GM12878 (cell line): ENCODE measurements around the gene SOX18. TPM values are rescaled to one million over a fixed set of nuclear protein-coding genes. Genes with fewer than 3 reads are reported as not detected.

Experiments used
- ATAC-seq: fragments of 200-7000 bp; cut with Tn5 transposase; 3 replicates; pipeline ENCODE4 v1.9.1; 2020; ENCODE audit warnings: mild to moderate bottlenecking, moderate library complexity
- BruUV-seq: library from RNA; stranded (reverse); fragments of 400-500 nt; replicated peaks from 2 replicates; lab custom pipeline; 2021; lab: Mats Ljungman, UMichigan
- CTCF ChIA-PET: fragments of 300-600 bp; sonication (Branson Sonifier 250); formaldehyde crosslinking; extraction: SDS; loops from one replicate; lab custom pipeline; 2021; ENCODE audit warnings: inconsistent platforms; lab: Yijun Ruan, JAX
- POLR2A ChIA-PET: fragments of 350-600 bp; formaldehyde crosslinking; extraction: SDS; loops from one replicate; lab custom pipeline; 2021; ENCODE audit warnings: inconsistent platforms; lab: Charles Lee
- RAD21 ChIA-PET: fragments of 300-600 bp; sonication (Branson Sonifier 250); formaldehyde crosslinking; loops from one replicate; lab custom pipeline; 2023; ENCODE audit warnings: antibody characterized with exemption; ENCODE audit not compliant: unreplicated experiment; lab: Charles Lee
- SMC1A ChIA-PET: fragments of 300-600 bp; sonication (Branson Sonifier 250); formaldehyde crosslinking; loops from one replicate; lab custom pipeline; 2023; ENCODE audit not compliant: unreplicated experiment, uncharacterized antibody; lab: Charles Lee
- DNase-seq: peaks from one replicate; pipeline ENCODE4 v3.0.0-alpha.2; 2011; ENCODE audit warnings: low read depth, low spot score
- FAIRE-seq: peaks from 3 replicates; lab custom pipeline; 2011; peaks lifted over from hg19 to GRCh38; lab: Jason Lieb, UNC
- H2AFZ ChIP-seq: 2 replicates; pipeline ENCODE4 v1.6.0; 2011; ENCODE audit warnings: low read depth, low read length, control low read depth; ENCODE audit not compliant: control insufficient read depth
- H3K27ac ChIP-seq: 2 replicates; pipeline ENCODE4 v1.5.1; 2011; ENCODE audit warnings: control low read depth; ENCODE audit not compliant: control insufficient read depth, insufficient read depth
- H3K27me3 ChIP-seq, 2 experiments: replicated peaks in 1 of 2; 2 replicates each; pipeline versions ENCODE4 v1.6.0 to v1.6.1; 2011; ENCODE audit warnings: low read length in 1 of 2; ENCODE audit not compliant: control insufficient read depth in 2 of 2, insufficient read depth in 2 of 2
- H3K36me3 ChIP-seq, 2 experiments: 2 replicates each; pipeline ENCODE4 v1.5.1; 2011; ENCODE audit warnings: low read length in 1 of 2; ENCODE audit not compliant: control insufficient read depth in 2 of 2, insufficient read depth in 2 of 2
- H3K4me1 ChIP-seq: 2 replicates; pipeline ENCODE4 v1.6.1; 2011; ENCODE audit warnings: mild to moderate bottlenecking, low read length, moderate library complexity, mixed read lengths; ENCODE audit not compliant: control insufficient read depth, insufficient read depth
- H3K4me2 ChIP-seq: 2 replicates; pipeline ENCODE4 v1.6.0; 2011; ENCODE audit warnings: control low read depth; ENCODE audit not compliant: control insufficient read depth, insufficient read depth
- H3K4me3 ChIP-seq: fragments of 200-600 bp; sonication (generic); 2 replicates; pipeline ENCODE4 v1.5.1; 2016
- H3K79me2 ChIP-seq: 2 replicates; pipeline ENCODE4 v1.6.0; 2011; ENCODE audit warnings: low read length; ENCODE audit not compliant: control insufficient read depth, insufficient read depth
- H3K9ac ChIP-seq: 2 replicates; pipeline ENCODE4 v1.8.0; 2011; ENCODE audit warnings: low read length, control low read depth, mixed read lengths; ENCODE audit not compliant: control insufficient read depth, insufficient read depth
- H3K9me3 ChIP-seq: replicated peaks from 3 replicates; pipeline ENCODE4 v1.5.1; 2011; ENCODE audit warnings: mild to moderate bottlenecking, low read length; ENCODE audit not compliant: control insufficient read depth, insufficient read depth
- H4K20me1 ChIP-seq: 2 replicates; pipeline ENCODE4 v1.6.0; 2011; ENCODE audit not compliant: control insufficient read depth, insufficient read depth
- ATF7 ChIP-seq: fragments of 450-650 bp; IDR thresholded peaks from 2 replicates; pipeline ENCODE4 v1.6.1; 2016; ENCODE audit warnings: low read depth, mild to moderate bottlenecking
- CBFB ChIP-seq: IDR thresholded peaks from 2 replicates; pipeline ENCODE4 v1.6.1; 2016; ENCODE audit warnings: antibody characterized with exemption, low read depth
- CREB1 ChIP-seq: IDR thresholded peaks from 2 replicates; pipeline ENCODE4 v1.6.1; 2012; ENCODE audit warnings: low read depth, mild to moderate bottlenecking, inconsistent platforms
- EED ChIP-seq: sonication (generic); IDR thresholded peaks from 2 replicates; pipeline ENCODE4 v1.6.1; 2016; ENCODE audit warnings: antibody characterized with exemption, low read depth
- IKZF1 ChIP-seq: fragments of 450-650 bp; conservative IDR thresholded peaks from 2 replicates; pipeline ENCODE4 v1.6.1; 2017; ENCODE audit warnings: antibody characterized with exemption, mild to moderate bottlenecking
- IKZF2 ChIP-seq, 2 experiments: fragments of 450-650 bp; IDR thresholded peaks; 2 replicates each; pipeline ENCODE4 v1.6.1; 2017; ENCODE audit warnings: mild to moderate bottlenecking in 2 of 2, moderate library complexity in 2 of 2
- KDM1A ChIP-seq: fragments of 200-600 bp; sonication (generic); IDR thresholded peaks from 2 replicates; pipeline ENCODE4 v1.6.1; 2016; ENCODE audit warnings: borderline replicate concordance
- MTA3 ChIP-seq: IDR thresholded peaks from 2 replicates; pipeline ENCODE4 v1.6.1; 2012; ENCODE audit warnings: low read length, inconsistent platforms, borderline replicate concordance
- MXI1 ChIP-seq: fragments of 150-350 bp; IDR thresholded peaks from 2 replicates; pipeline ENCODE4 v1.6.1; 2011; ENCODE audit warnings: low read depth, mild to moderate bottlenecking, inconsistent platforms, low read length, improper control_type of control experiment
- MYB ChIP-seq: fragments of 150-350 bp; IDR thresholded peaks from 2 replicates; pipeline ENCODE4 v1.6.1; 2014; ENCODE audit warnings: mild to moderate bottlenecking, low read depth, low read length, borderline replicate concordance
- NBN ChIP-seq: fragments of 450-650 bp; IDR thresholded peaks from 2 replicates; pipeline ENCODE4 v1.6.1; 2016
- NFYB ChIP-seq: IDR thresholded peaks from 2 replicates; pipeline ENCODE4 v1.6.1; 2011; ENCODE audit warnings: low read depth, mild to moderate bottlenecking, low read length, improper control_type of control experiment, moderate library complexity; ENCODE audit not compliant: insufficient read depth
- NR2C1 ChIP-seq: fragments of 450-650 bp; IDR thresholded peaks from 2 replicates; pipeline ENCODE4 v1.6.1; 2017; ENCODE audit warnings: antibody characterized with exemption, mild to moderate bottlenecking, moderate library complexity
- PKNOX1 ChIP-seq: fragments of 450-650 bp; IDR thresholded peaks from 2 replicates; pipeline ENCODE4 v1.6.1; 2016; ENCODE audit warnings: mild to moderate bottlenecking
- RUNX3 ChIP-seq: IDR thresholded peaks from 2 replicates; pipeline ENCODE4 v1.6.1; 2012; ENCODE audit warnings: low read length, inconsistent platforms
- SIX5 ChIP-seq: IDR thresholded peaks from 2 replicates; pipeline ENCODE4 v1.6.1; 2011; ENCODE audit warnings: mild to moderate bottlenecking, low read depth, low read length, moderate library complexity; ENCODE audit not compliant: severe bottlenecking
- STAT1 ChIP-seq: fragments of 450-650 bp; conservative IDR thresholded peaks from 2 replicates; pipeline ENCODE4 v1.6.1; 2014; ENCODE audit warnings: antibody characterized with exemption, mild to moderate bottlenecking
- TCF12 ChIP-seq: IDR thresholded peaks from 2 replicates; pipeline ENCODE4 v1.6.1; 2011; ENCODE audit warnings: low read depth, mild to moderate bottlenecking, low read length
- WGBS: methylation state at CpG from one replicate; pipeline ENCODE4 v1.1.6; 2016; ENCODE audit warnings: low lambda C conversion rate; ENCODE audit not compliant: insufficient replicate concordance, insufficient coverage; ENCODE audit errors: missing lambda C conversion rate; 5-methylcytosine and 5-hydroxymethylcytosine counted together
- in situ Hi-C: fragments of 300-500 bp; cut with MboI; formaldehyde crosslinking; loops from 9 replicates; pipeline ENCODE4 v1.14.3; 2018; ENCODE audit warnings: mixed read lengths
- intact Hi-C: fragments of 100-400 bp; cut with micrococcal nuclease; formaldehyde crosslinking; loops from one replicate; pipeline ENCODE4 v1.14.2; 2022; ENCODE audit not compliant: unreplicated experiment
- polyA plus RNA-seq, 11 experiments: library from polyadenylated mRNA; depleted of rRNA in 4 of 11; unstranded in 6 of 11; stranded (reverse) in 5 of 11; fragments of >200 nt; fragmentation: Nextera tagmentation in 4 of 11; fragmentation: Illumina TruSeq in 1 of 11; extraction: Ambion mirVana in 4 of 11; extraction: Trizol in 1 of 11; gene quantifications; 1 replicate in 1 of 11; 2 replicates in 10 of 11; pipeline versions ENCODE4 v1.2.1 to v1.2.3, GENCODE V29; 2011 to 2016; ENCODE audit warnings: inconsistent platforms in 2 of 11, missing spikeins in 2 of 11, low read depth in 1 of 11
- total RNA-seq, 4 experiments: library from RNA; depleted of rRNA in 3 of 4; stranded (reverse); fragments of >200 nt in 3 of 4; fragmentation: Illumina TruSeq in 1 of 4; extraction: Trizol in 1 of 4; gene quantifications; 2 replicates each; pipeline versions ENCODE4 v1.2.1 to v1.2.3, GENCODE V29; 2013 to 2021

SOX18 gene
- total and polyA plus RNA-seq, 10 of the 15 experiments (the other 5 are each of a cell fraction or from before 2014, with no cell fraction given), result 0.05 to 5.6 (median 0.28) TPM; not detected in 3

- ChIA-PET RAD21 (interaction anchor here (1.0 to 1.5 kb wide), 2 partner anchors 12 to 29 kb away, joined by 3 to 4 read pairs; partner anchors contain the start of genes OPRL1 and RGS19), CTCF (interaction anchor here (0.6 to 2.4 kb wide), 5 partner anchors 10 to 29 kb away, joined by 3 to 19 read pairs (median 5); partner anchors contain the start of genes OPRL1 and RGS19), POLR2A (no interaction called here), SMC1A (interaction anchor here (2.0 kb wide), 1 partner anchor 10 kb away, joined by 10 read pairs; no protein-coding TSS in a partner anchor)
- Histone ChIP-seq H3K4me2 (no peak overlapping the region), H4K20me1 (no peaks in the 10 kb centered on the region), H3K4me1 (peaks cover 32% of the 10 kb centered on the region), H2AFZ (no peak overlapping the region), H3K79me2 (no peaks in the 10 kb centered on the region), H3K9ac (no peak overlapping the region; the same call in 1 of the 2 replicates), H3K4me3 (no peak overlapping the region), H3K27ac (no peak overlapping the region), H3K27me3 (no peaks in the 10 kb centered on the region), H3K36me3 (peaks cover 0 to 4% of the 10 kb centered on the region in 2 experiments; a peak in 2 of 4 replicates), H3K9me3 (no peaks in the 10 kb centered on the region)
- BruUV-seq, result no TSS peak
- no peak for DNase-seq
- in situ Hi-C loops (no loop called here), intact Hi-C loops (no loop called here)
- FAIRE-seq, result no peak
- ATAC-seq, result no peak
- 65% methylated on average over 6 of the region's 6 CpGs for WGBS
- TF ChIP-seq KDM1A, result no peak
- no peak for TF ChIP-seq SIX5
Observed at GRCh38 chr20:64067005-64067632, 17.7 kb upstream of the SOX18 start.

GRCh38 chr20:64065974-64066343 is 16.5 kb upstream of the SOX18 start:
- RAD21 ChIA-PET, result interaction anchor here (1.0 to 1.6 kb wide), 3 partner anchors 10 to 28 kb away, joined by 3 to 4 read pairs (median 4); partner anchors contain the start of genes OPRL1 and RGS19
- H3K27ac ChIP-seq, result 0 out of 2 replicates have a peak overlapping the region, but pooled peaks have one; percentile 10
- DNase-seq (peak; percentile 79), ATAC-seq (peak; percentile 85), FAIRE-seq (peak; percentile 95)
- no peak overlapping the region for H2AFZ ChIP-seq
- POLR2A ChIA-PET, result interaction anchor here (0.5 to 3.0 kb wide), 5 partner anchors 11 to 338 kb away, joined by 3 to 10 read pairs (median 4); partner anchors contain the start of genes OPRL1 and RGS19
- H3K9me3 ChIP-seq, result no peaks in the 10 kb centered on the region
- intact Hi-C loops, result no loop called here
- no peaks in the 10 kb centered on the region for H4K20me1 ChIP-seq
- H3K27me3 ChIP-seq, result no peaks in the 10 kb centered on the region
- H3K4me3 ChIP-seq, result no peak overlapping the region
- peaks cover 32% of the 10 kb centered on the region for H3K4me1 ChIP-seq
- no TSS peak for BruUV-seq
- no peak overlapping the region for H3K9ac ChIP-seq
- peak overlapping the region; percentile 68 for H3K4me2 ChIP-seq
- H3K36me3 ChIP-seq, result no peaks in the 10 kb centered on the region
- no peaks in the 10 kb centered on the region for H3K79me2 ChIP-seq
- WGBS, result 4% methylated on average over 5 of the region's 5 CpGs
- in situ Hi-C loops, result no loop called here
- SMC1A ChIA-PET, result interaction anchor here (0.6 to 2.0 kb wide), 4 partner anchors 11 to 86 kb away, joined by 3 to 10 read pairs (median 4); partner anchors contain the start of gene SAMD10
- CTCF ChIA-PET, result interaction anchor here (1.0 to 2.4 kb wide), 5 partner anchors 9 to 85 kb away, joined by 3 to 19 read pairs (median 5); partner anchors contain the start of genes OPRL1, PRPF6 and RGS19
- TF ChIP-seq EED (peak; percentile 52), CBFB (peak; percentile 24; the same call in 1 of the 2 replicates), MYB (no peak), RUNX3 (peak; percentile 76), IKZF1 (peak; percentile 66), STAT1 (no peak), MTA3 (no peak), NFYB (peak; percentile 52; the same call in 1 of the 2 replicates), PKNOX1 (peak; percentile 85), IKZF2 (IDR thresholded peaks at IDR 0.05) (peak; percentile 44 to 62; a peak in 2 of 4 replicates), MXI1 (0 out of 2 replicates have a peak, but pooled peaks have one; percentile 23), TCF12 (no peak), CREB1 (peak; percentile 78), ATF7 (peak; percentile 81), NR2C1 (no peak; the same call in 1 of the 2 replicates), NBN (no peak)
